GM06990 (cell line): Measurements from ENCODE around the gene ABHD17B.
"Not testable (repeated sequence)": the region's sequence is repeated elsewhere in the genome, so short reads cannot be mapped to it uniquely, and the experiment has no call there.

ENCODE experiments used
- DNase-seq: peaks from one replicate; pipeline ENCODE4 v3.0.0-alpha.2; 2011; ENCODE audit not compliant: insufficient read length; ENCODE audit errors: extremely low read depth
- H3K27me3 ChIP-seq: replicated peaks from 2 replicates; pipeline ENCODE4 v1.6.0; 2011; ENCODE audit warnings: low read length; ENCODE audit not compliant: control insufficient read depth, insufficient read depth
- H3K36me3 ChIP-seq: 2 replicates; pipeline ENCODE4 v1.5.1; 2011; ENCODE audit warnings: low read length; ENCODE audit not compliant: control insufficient read depth, insufficient read depth
- H3K4me3 ChIP-seq: replicated peaks from 2 replicates; pipeline ENCODE4 v1.5.1; 2011; ENCODE audit warnings: low read depth, mild to moderate bottlenecking, control low read depth, low read length
- TF ChIP-seq, protein P1 (sequence below): IDR thresholded peaks from 2 replicates; pipeline ENCODE4 v1.5.1; 2011; ENCODE audit warnings: low read length, control low read depth, mild to moderate bottlenecking, inconsistent platforms; ENCODE audit not compliant: insufficient read depth, poor library complexity, severe bottlenecking

Gene ABHD17B

DNA sequence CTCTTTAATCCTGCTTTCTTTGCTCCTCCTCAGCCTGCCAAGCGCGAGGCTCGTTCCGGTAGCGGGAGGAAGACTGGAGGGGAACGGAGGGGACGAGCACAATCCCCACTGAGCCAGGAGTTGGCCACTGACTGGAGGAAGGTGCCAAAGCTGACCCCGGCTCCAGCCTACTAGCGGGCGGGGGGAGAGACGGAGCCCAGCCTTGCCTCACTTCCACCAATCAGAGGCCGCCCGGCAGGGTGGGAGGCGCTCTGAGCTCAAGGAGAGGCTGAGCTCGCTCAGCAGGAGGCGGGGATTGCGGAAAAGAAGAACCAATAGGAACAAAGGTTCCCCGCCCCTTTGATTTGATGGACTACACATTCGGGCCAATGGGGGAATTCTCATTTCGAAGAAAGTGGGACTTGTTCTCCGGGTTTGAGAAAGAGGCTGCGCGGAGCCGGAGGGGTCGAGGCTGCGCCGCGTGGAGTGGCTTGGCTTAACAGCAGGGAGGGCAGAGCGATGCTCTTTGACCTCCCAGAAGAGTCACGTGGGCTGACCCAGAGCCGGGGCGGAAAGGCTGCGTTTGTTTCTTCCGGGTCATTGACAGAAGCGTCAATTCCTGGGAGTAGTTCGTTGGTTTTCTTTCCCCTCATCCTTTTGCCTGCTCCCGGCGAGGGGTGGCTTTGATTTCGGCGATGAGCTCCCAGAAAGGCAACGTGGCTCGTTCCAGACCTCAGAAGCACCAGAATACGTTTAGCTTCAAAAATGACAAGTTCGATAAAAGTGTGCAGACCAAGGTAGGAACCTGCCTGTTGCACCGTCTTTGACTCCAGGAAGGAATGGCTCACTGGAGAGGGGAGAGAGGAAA, at the start of gene ABHD17B, which contains the start of gene C9orf85:
ABHD17B (minus strand) TSS at position 133 of the 847 bp plus-strand sequence. CDS start 36,113 bp downstream, outside the sequence.
C9orf85 (plus strand) TSS at position 579 of the 847 bp plus-strand sequence; CDS start at position 675, 96 bp downstream.
- TF ChIP-seq, protein P1, sequence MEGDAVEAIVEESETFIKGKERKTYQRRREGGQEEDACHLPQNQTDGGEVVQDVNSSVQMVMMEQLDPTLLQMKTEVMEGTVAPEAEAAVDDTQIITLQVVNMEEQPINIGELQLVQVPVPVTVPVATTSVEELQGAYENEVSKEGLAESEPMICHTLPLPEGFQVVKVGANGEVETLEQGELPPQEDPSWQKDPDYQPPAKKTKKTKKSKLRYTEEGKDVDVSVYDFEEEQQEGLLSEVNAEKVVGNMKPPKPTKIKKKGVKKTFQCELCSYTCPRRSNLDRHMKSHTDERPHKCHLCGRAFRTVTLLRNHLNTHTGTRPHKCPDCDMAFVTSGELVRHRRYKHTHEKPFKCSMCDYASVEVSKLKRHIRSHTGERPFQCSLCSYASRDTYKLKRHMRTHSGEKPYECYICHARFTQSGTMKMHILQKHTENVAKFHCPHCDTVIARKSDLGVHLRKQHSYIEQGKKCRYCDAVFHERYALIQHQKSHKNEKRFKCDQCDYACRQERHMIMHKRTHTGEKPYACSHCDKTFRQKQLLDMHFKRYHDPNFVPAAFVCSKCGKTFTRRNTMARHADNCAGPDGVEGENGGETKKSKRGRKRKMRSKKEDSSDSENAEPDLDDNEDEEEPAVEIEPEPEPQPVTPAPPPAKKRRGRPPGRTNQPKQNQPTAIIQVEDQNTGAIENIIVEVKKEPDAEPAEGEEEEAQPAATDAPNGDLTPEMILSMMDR: no peak
- no peaks in the 10 kb centered on the region for H3K36me3 ChIP-seq
- DNase-seq: peak; percentile 99
- peak within 1 kb of the TSS; percentile 91 for H3K4me3 ChIP-seq
- no peaks in the 10 kb centered on the region for H3K27me3 ChIP-seq

DNA sequence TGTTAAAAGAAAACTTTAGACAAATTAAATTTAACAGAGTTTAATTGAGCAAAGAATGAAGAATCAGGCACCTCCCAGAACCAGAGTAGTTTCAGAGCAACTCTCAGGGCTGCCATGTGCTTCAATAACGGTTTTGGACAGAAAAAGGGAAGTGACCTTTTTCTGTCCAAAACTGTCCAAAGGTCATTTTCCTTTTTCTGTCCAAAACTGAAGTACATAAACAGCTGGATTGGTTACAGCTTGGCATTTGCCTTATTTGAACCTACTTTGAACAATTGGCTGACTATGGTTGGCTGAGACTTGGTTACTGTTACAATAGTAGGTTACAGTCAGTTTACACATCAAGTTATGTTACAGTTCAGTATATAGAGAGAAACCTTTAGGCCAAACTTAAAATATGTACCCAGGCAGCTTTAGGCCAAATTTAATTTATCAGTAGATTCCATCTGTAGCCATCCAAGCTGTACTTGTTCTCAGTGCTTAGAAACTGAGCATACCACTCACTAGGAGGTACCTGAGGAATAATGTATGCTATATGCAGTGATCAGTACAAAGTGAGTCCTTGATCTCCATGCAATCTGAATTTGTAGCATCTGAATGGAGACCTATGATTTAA, 44.4 kb upstream of the ABHD17B start:
- Histone ChIP-seq H3K36me3 (no peaks in the 10 kb centered on the region), H3K4me3 (no peak overlapping the region), H3K27me3 (no peaks in the 10 kb centered on the region)
- TF ChIP-seq, protein P1: no peak
- peak; percentile 14 for DNase-seq

DNA sequence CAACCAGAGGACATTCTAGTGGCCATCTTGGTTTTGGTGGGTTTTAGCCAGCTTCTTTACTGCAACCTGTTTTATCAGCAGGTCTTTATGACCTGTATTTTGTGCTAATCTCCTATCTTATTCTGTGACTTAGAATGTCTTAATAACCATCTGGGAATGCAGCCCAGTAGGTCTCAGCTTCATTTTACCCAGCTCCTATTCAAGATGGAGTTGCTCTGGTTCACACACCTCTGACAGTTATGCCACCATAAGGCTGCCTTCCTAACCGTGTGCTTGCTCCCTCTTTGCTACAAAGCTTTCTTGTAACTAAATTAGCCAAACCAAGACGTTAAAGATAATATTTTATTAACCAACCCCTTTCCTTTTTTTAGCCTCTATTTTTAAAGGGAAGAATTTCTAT, 43.7 kb upstream of the ABHD17B start:
- not testable (repeated sequence) for H3K36me3 ChIP-seq, H3K4me3 ChIP-seq, H3K27me3 ChIP-seq, DNase-seq

DNA sequence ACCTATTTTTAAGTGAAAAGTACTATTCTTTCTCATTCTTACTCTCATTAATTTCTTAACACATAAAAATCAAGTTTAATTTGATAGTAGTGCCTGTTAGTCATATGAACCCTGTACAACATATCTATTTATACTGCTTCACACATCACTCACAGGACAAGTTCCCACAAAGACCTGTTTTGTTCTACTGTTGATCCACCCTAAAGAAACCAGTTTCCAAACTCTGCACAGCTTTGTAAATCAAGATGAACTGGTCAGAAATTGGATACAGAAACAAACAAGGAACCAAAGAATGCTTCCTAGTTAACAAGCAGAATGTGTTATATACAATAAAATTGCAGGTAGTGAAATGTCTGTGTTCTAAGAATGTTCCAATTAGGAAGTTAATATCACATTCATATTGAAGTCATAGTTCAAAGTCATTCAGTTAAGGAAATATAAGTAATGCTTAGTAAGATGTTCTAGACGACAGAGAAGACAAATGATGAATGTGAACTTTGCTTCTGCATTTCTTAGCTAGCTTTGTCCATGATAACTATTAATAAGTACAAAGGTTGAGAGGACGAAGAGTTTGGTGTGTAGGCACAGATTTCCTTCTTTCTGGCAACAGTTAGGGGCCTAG, 33.9 kb upstream of the ABHD17B start:
- no peak overlapping the region for H3K4me3 ChIP-seq
- H3K36me3 ChIP-seq: no peaks in the 10 kb centered on the region
- no peak for DNase-seq
- H3K27me3 ChIP-seq: no peaks in the 10 kb centered on the region
- TF ChIP-seq, protein P1: no peak

DNA sequence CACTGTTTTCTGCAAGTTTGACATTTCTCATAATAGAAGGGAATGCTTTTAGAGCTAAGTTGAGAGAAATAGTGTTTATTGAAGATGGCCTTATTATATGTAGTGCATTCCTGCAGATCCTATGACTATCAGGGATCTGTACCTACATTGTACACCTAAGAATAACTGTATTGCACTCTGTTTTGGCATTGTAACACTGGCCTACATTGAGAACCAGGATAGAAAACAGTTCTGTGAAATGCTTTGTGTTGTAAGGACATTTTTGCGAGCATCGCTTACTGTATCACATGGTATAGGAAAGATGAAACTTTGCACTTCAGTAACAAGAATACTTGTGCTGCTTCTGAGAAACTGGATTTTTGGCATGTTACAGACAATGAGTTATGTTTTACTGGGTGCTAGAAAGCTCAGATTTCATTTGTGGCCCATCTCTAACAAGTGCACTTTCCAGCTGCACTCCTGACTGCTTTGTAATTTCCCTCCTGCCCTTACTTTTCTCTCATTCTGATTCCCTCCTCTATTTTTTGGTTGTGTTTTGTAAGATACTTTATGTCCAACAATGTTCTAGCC, 31.1 kb upstream of the ABHD17B start:
- Histone ChIP-seq H3K36me3 (no peaks in the 10 kb centered on the region), H3K27me3 (no peaks in the 10 kb centered on the region), H3K4me3 (no peak overlapping the region)
- no peak for DNase-seq
- TF ChIP-seq, protein P1: no peak

DNA sequence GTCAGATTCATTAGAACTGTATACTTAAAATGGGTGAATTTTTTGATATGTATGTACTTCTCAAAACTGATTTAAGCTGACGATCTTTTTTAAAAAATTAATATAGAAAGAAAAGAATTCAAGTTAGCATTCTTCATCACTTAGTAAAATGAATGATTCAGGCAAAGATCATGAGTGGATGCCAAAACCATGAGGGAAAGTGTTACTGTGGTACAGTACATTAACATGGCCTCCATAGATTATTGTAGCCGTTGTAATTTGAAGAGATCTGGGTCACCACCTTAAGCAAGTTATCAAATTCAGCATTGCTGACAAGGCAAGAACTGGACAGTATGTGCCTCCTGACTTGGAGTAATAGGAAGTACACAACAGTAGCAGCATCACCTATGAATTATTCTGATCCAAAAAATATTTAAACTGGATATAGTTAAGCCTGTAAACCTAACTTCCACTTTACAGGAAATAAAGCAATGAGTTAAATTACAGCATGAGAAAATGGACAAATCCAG, 30.1 kb upstream of the ABHD17B start:
- Histone ChIP-seq H3K27me3 (no peaks in the 10 kb centered on the region), H3K36me3 (no peaks in the 10 kb centered on the region), H3K4me3 (no peak overlapping the region)
- no peak for DNase-seq
- TF ChIP-seq, protein P1: no peak
